Measurements from ENCODE around the gene SMAD7. TPM values are rescaled to one million over a fixed set of nuclear protein-coding genes. Genes with fewer than 3 reads are reported as not detected.

The SMAD7 gene
- total RNA-seq, 1 donor from 2014 or later, result 13.8 TPM

DNA sequence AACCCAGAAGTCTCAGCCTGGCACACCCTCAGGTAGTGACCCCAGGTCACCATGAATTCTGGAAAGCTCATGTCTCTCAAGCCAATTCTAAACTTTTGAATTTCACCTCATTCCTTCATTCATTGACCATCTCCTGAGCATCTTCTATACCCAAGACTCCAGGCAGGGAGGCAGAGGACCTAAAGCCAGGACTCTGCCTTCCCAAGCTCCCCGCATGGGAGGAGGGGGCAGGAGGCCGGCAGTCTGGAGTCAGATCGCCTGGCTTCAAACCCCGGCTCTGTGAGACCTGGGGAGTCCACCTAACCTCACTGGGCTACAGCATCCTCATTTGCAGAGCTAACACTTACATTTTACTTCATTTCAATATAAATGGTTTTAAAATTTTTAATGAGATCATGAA, 59.0 kb downstream of the SMAD7 start:
- ATAC-seq, result no peak
- intact Hi-C loops (cut with micrococcal nuclease), result no loop called here
- DNase-seq, result no peak

DNA sequence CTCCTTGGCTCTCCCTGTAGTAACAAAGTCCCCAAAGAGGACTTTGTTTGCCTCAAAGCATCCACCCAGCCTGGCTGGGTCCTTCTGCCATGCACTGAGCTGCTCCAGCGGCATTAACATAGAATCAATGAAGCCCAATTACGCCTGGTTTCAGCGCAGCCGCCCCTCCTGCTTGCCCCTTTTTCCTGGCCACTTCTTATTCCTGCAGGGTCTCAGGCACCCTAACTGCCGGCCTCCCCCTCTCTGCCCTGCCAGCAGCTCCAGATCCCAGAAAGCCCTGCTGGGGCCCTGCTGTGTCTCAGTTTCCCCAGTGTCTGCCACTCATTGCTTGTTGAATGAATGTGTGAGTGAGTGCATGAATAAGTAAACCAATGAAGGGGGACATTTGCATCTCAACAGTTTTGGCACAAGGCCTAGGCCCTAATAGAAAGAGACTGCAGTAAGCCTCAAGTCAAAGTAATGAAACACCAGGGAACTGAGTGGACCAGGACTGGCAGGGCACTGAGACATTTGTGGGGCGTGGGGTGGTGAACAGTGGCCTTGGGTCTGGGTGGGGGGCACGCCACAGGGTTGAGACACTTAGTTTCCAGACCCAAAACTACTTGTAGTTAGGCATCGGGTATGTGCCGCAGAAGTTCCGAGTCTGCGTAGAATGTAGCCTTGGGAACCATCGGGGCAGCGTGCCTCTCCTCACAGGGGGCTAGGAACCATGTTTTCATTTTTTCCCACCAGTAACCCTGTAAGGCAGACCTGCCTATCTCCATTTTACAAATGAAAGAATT, 60.6 kb downstream of the SMAD7 start:
- intact Hi-C loops (cut with micrococcal nuclease), result no loop called here
- ATAC-seq, result no peak
- no peak for DNase-seq

DNA sequence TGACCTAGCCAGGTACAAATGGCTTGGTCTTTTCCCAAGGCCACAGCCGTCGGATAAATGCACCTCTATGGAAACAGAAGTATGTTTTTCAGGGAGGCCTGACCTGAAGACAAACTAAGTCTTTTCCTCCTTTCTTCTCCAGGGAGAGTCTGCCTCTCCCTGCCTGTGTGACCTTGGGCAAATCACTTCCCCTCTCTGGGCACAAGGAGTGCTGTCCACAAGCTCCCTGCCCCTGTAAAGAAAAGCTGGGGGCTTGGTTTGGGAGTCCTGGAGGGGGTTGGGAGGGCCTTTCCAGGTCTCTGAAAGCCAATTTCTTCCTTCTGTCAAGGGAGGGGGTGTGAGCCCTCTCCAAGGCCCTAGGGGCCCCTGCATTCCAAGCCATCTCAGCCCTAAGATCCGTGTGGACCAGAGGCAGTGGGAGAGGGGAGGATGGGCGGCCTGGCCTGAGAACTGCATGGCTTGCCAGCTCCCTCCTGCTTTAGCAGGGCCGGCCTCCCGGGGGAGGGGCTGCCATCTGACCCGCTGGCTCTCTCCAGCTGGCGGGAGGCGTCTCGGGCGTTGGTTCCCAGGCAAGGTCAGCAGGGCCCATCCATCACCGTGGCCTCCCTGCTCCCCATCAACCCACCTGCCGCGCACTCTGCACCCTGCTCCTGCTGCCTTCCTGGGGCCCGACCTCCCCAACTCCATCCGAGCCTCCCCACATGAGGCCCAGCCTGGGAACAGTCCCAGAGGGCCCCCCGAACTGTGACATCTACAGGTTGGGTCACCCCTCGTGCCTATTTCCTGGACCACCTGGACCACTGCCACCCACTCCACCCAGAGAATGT, 61.4 kb downstream of the SMAD7 start:
- DNase-seq (peak; percentile 72), ATAC-seq (peak; percentile 64)
- intact Hi-C loops (cut with micrococcal nuclease), result no loop called here

DNA sequence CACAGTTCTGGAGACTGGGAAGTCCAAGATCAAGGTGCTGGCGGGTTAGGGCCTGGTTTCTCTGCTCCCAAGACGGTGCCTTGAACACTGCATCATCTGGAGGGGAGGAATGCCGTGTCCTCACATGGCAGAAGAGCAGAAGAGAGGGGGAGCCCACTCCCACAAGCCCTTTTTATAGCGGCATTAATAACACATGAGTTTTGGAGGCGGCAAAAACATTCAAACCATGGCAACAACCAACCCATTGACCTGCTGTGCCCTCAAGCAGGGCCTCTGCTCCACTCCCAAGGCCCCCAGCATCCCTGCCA, 62.0 kb downstream of the SMAD7 start:
- intact Hi-C loops (cut with micrococcal nuclease), result no loop called here
- ATAC-seq, result no peak
- no peak for DNase-seq

DNA sequence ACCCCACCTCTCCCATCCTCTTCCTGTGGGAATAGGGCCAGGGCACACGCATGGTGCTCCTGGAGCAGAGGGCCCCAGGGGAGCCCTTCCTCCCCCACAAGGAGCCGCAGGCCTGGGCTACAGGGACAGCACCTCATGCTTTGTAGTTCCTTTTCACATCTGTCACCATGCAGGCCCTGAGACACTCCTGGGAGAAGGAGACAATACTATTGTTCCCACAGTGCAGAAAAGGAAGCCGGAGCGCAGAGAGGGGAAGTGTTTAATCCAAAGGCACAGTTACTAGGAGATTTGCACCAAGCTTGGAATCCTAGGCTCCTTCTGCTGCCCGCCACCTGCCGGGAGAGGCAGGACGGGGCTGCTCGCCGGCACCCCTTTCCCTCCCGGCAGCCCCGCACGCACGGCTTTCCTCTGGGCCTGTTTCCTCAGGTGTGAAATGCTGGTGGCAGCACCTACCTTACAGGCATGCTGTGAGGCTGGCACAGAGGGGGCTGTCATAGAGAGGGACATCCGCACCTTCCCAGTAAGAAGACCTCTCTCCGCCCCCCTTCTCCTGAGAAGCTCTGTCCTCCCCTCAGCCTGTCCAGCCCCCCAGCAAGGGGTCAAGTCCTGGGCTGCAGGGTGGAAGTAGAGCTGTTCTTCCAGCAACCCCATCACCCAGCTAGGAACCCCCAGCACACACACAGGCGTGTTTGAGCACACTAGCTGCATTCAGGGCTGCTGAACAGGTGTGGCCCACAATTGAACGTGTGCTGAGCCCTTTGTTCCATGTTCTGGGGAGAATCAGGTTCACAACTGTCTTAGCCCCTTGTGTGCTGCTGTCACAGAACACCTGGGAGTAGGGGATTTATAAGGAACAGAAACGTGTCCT, 62.6 kb downstream of the SMAD7 start:
- ATAC-seq (peak; percentile 56), DNase-seq (no peak)
- intact Hi-C loops (cut with micrococcal nuclease), result no loop called here

DNA sequence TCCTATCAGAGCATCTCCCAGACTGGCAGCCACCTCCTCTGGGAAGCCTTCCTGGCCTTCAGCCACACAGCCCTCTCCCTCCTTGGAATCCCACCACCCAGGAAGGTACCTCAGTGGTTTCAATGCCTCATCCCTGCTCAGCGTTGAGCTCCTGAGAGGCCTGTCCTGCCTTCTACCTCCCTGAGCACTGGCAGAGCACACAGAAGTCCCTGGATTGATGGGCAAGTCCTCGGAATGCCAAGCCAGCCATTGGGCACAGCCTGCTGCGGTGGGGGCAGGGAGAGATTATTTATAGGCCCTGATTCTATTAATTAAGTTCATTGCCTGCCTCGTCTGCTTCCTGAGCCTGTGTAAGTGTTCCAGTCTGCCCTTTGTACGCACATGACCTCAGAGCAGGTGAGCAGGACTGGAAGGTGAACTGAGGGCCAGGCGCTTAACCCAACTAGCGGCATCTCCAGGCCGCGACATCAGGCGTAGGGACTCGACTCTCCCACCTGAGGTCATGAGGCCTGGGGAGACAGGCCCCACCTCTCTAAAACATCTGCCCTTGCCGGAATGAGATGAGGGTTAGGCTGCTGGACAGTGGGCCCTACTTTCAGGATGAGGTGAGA, 63.4 kb downstream of the SMAD7 start:
- intact Hi-C loops (cut with micrococcal nuclease), result no loop called here
- ATAC-seq (peak; percentile 13), DNase-seq (no peak)

DNA sequence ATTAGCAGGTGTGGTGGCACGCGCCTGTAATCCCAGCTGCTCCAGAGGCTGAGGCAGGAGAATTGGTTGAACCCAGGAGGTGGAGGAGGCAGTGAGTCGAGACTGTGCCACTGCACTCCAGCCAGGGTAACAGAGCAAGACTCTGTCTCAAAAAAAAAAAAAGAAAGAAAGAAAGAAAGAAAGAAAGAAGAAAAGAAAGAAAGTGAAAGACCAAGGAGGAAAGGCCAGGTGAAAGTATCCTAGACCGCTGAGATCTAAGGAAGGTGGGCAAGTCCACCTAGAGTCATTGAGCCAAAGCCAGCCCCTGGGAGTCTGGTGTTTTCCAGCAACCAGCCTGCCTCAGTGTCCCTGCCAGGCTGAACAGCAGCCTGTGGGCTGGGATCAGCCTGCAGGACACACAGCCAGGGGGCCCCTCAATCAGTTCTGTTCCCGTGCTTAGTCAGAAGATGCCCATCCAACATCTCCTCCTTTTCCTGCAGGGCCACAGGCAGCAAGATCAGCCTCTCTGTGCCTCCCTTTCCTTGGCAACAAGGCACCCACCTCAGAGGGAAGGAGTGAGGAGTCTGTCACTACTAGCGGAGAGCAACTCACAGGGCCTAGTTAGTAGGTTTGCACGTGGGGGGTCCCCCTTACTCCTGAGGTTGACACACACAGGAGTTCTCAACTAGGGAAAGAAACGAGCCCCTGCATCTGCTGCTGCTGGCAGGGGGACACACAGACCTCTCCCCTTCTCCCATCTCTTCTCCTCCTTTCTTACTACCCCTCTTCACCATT, 64.1 kb downstream of the SMAD7 start:
- ATAC-seq (no peak), DNase-seq (no peak)
- intact Hi-C loops (cut with micrococcal nuclease), result no loop called here

DNA sequence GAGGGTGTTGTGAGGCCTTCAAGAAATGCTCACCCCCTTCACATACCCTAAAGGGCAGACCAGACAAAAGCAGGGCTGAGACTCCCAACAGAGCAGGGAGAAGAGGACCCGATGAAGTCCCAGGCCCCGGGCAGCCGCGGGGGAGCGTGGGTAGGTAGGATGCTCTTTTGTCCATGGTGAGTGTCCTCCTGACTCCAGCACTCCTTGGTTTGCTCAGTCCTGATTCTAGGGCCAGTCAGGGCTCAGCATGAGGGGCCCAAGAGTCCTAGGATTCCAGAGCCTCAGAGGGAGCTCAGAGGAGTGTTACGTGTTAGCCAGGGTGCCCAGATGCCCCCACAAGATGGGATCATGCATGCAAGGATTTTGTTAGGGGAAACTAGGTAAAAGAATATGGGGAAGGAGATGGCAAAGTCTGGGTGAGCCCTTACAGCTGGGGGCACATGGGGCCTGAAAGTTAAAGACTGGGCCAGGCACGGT, 64.8 kb downstream of the SMAD7 start:
- intact Hi-C loops (cut with micrococcal nuclease), result no loop called here
- DNase-seq, result no peak
- no peak for ATAC-seq

DNA sequence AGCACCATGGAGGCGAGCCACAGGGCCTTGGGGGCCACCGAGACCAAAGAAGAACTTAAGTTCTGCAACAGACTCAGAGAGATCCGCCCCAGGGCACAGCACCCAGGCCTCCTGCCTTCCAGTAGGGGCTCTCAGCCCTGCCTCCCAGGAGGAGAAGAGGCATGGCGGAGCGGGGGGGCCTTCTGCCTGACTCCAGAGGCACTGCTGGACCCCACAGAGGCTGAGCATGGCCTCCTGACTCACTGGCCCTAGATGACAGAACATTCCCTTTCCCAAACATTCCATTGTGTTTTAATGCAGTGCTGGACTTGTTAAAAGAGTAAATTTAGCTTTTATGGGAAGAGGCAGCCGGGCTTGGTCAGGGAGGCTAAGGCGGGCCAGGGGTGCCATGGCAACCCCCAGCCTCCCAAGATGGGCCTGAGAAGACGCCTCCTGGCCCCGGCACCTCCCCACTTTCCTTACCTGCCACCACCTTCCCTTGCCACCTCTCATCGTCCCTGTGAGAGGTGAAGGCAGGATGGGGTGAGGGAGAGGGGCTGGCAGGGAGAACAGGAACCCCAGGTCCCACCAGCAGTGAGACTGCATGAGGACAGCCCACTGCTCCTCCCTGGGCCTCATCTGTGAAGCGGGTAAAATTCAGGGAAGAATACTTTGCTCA, 65.4 kb downstream of the SMAD7 start:
- no peak for DNase-seq
- intact Hi-C loops (cut with micrococcal nuclease), result no loop called here
- no peak for ATAC-seq

DNA sequence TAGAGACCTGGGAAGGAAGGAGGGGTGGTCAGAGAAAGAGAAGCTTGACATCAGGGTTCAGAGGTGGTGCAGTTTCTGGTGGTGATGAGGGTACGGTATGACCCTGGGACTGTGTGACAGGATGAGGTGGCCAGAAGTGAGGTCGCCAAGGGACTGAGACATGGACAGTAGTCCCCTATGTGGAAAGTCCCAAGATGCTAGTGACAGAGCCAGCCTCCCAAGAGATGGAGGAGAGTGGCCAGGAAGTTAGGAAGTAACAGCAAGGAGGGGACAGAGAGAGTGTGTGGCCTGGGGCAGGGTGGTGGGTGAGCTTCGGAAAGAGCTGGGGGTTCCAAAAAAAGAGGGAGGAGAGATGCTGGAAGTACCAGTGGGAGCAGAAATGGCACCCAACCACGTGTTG, 66.0 kb downstream of the SMAD7 start:
- intact Hi-C loops (cut with micrococcal nuclease), result no loop called here
- DNase-seq (no peak), ATAC-seq (no peak)

DNA sequence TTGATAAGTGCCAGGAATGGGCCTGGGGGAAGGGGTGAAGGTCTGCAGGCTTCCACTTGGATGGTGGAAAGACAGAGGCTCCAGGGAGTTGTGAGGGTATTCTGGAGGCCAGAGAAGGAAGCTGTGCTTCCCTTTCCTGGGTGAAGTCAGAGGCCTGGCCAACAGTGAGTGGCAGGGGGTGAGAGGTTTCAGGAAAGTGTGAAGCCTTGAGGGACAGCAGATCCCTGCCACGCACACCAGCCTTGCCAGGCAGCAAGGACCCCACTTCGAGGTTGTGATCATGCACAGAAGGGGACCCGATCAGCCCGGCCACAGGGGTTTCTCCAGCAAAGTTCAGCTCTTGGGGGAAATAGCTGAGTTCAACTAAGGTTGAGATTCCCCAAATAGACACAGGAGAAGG, 66.5 kb downstream of the SMAD7 start:
- ATAC-seq (no peak), DNase-seq (no peak)
- intact Hi-C loops (cut with micrococcal nuclease), result no loop called here

DNA sequence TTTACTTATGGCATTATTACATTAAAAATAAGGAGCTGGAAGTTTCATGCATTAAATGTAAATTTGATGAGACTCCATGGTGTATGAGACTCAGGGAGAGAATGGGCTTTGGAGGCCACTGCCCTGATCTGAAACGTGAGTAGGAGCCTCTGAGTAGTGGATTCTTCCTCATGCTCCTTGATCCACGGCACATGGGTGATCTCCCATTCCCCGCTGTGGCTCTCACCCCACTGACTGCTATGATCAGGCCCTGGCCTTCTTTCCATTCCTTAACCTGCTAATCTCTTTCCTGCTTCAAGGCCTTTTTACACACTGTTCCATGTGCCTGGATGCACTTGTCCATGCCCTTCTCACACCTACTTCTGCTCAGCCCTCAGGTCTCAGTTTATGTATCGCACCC, 68.4 kb downstream of the SMAD7 start:
- intact Hi-C loops (cut with micrococcal nuclease), result no loop called here
- DNase-seq, result no peak
- no peak for ATAC-seq

DNA sequence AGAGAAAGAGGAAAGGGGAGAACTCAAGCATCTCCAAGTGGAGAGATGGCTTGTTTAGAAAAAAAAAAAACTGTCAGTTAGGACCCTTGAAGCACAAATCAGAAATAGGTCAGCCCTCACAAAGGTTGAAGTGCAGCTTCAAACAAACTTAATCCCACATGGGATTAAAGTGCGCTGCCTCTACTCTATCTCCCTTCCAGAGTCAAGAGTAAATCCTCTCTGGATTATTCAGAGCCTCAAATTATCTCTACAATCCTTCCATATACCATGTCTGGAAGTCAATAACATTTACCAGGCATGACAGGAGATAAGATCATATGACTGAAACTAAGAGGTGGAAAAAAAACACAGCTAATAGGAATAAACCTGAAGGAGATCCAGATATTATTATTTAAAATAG, 69.8 kb downstream of the SMAD7 start:
- no peak for DNase-seq
- intact Hi-C loops (cut with micrococcal nuclease), result no loop called here
- no peak for ATAC-seq

DNA sequence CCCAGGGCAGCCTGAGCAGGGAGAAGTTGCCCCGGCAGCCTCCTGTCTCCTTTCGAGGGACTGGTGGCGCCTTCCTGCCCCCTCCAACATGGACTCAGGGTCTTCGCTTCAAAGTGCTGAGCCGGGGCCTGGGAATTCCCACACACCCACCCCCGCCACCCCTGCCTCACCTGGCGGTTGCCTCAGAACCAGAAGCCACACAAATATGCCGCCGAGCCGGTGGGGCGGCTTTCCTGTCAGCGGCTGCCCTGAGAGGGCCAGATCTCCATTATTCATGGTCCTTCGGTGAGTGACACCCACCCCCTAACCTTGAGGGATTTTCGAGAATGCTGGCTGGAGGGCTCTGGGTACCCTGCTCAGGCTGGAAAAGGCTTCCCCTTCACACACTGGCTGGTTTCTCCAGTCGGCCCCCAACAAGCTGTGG, 71.7 kb downstream of the SMAD7 start:
- intact Hi-C loops (cut with micrococcal nuclease), result no loop called here
- DNase-seq, result no peak
- ATAC-seq, result no peak

DNA sequence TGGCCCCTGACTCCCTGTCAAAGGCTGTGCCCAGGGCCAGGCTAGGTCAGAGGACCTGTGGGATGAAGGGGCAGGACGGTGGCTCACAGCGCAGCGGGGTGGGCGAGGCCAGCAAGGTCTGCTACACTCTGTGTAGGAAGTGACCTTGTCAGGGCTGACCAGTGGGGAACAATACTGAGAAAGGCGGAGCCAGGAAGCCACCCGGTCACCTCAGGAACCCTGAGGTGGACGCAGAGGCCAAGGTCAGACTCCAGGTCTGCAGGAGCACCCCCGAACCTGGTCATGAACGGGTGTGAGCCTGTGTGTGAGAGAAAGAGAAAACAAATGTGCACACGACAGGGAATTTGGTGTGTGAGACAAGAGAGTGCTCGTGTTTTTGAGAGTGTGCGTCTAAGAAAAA, 72.3 kb downstream of the SMAD7 start:
- DNase-seq (no peak), ATAC-seq (peak; percentile 45)
- intact Hi-C loops (cut with micrococcal nuclease), result no loop called here

DNA sequence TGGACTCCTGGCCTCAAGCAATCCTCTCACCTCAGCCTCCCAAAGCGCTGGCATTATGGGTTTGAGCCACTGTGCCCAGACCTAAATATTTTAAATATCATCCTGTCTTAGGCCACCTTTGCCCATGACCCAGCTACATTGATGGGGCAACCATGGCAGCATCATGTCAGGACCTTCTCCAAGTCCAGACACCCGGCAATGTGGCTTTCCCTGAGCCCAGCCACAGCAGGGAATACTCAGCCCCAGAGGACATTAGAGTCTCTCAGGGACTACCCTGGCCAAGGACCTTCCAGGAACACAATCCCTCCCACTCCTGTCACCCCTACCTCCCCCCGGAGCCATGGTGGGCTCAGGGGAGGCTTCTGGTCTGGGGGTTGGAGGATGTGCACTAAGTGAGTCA, 72.8 kb downstream of the SMAD7 start:
- intact Hi-C loops (cut with micrococcal nuclease), result no loop called here
- no peak for DNase-seq
- no peak for ATAC-seq

DNA sequence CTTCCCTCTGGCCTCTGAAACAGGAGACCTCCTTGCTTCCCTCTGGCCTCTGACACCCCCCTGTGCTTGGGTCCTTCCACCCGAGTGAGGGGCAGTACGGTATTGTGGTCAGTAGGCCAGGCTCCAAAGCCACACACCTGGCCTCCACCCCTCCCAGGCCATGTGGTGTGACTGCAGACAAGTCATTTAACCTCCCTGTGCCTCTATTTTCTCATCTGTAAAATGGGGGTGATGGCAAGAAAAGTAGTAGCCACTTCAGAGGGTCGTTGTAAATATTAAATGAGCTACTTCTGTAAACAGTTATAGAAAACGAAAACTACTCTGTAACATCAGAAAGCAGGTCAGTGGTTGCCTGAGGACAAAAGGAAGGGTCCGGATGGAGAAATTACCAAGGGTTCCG, 74.2 kb downstream of the SMAD7 start:
- no peak for DNase-seq
- intact Hi-C loops (cut with micrococcal nuclease), result no loop called here
- ATAC-seq, result no peak

DNA sequence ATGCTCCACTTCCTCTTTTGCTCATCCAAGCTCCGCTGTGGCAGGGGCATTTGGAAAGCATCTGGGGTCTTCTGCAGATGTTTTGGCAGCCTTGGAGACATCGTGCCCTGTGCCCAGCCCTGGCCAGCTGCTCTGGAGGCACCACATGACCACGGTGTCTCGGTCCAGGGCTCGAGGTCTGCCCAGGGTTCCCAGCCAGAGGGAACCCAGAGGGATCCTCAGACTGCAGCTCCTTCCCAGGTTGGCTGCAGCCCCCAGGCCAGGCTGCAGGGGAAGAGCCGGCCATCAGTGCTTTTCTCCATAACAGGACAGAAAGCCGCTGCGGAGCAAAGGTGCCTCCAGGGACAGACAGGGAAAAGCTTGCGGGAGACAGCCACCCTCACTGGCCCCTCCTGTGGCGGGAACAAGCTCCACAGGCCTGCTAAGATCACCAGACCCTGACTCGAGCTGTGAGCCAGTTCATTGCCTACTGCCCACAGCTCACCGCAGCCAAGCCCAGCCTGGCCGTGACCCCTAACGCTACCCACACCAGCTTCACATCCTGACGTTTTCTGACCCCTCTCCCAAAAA, 74.7 kb downstream of the SMAD7 start:
- ATAC-seq (no peak), DNase-seq (no peak)
- intact Hi-C loops (cut with micrococcal nuclease), result no loop called here

Measured in left ventricle myocardium superior (tissue), 1 donor.